HEK293 (cell line): ENCODE measurements around the gene IGFBP5.

Experiments used
- CTCF ChIA-PET: fragments of 350-600 bp; formaldehyde crosslinking; extraction: SDS; loops from one replicate; lab custom pipeline; 2021; ENCODE audit warnings: antibody characterized with exemption; lab: Yijun Ruan, JAX
- POLR2A ChIA-PET: fragments of 300-600 bp; formaldehyde crosslinking; extraction: SDS; loops from one replicate; lab custom pipeline; 2020; ENCODE audit warnings: antibody characterized with exemption, inconsistent platforms; lab: Yijun Ruan, JAX
- H3K27ac ChIP-seq: fragments of 200-500 bp; sonication (Bioruptor generic); 2 replicates; pipeline ENCODE4 v1.5.1; 2014; ENCODE audit warnings: low read depth, low read length, control low read depth, inconsistent platforms; ENCODE audit errors: extremely low read depth
- H3K36me3 ChIP-seq, 2 experiments: fragments of 200-500 bp in 1 of 2; sonication (Bioruptor generic) in 1 of 2; 1 replicate in 1 of 2; 2 replicates in 1 of 2; pipeline ENCODE4 v1.5.1; 2014 to 2017; ENCODE audit warnings: inconsistent platforms in 2 of 2, low read length in 2 of 2; ENCODE audit not compliant: control insufficient read depth in 2 of 2, insufficient read depth in 1 of 2
- H3K4me1 ChIP-seq: fragments of 200-500 bp; sonication (Bioruptor generic); 2 replicates; pipeline ENCODE4 v1.5.1; 2014; ENCODE audit warnings: mild to moderate bottlenecking, low read length, inconsistent platforms; ENCODE audit not compliant: control insufficient read depth, insufficient read depth
- H3K4me3 ChIP-seq: 2 replicates; pipeline ENCODE4 v1.5.1; 2011; ENCODE audit warnings: low read depth, mild to moderate bottlenecking, control low read depth, low read length, moderate library complexity
- H3K9me3 ChIP-seq: fragments of 200-500 bp; sonication (Bioruptor generic); 2 replicates; pipeline ENCODE4 v1.5.1; 2014; ENCODE audit warnings: low read depth, low read length, inconsistent platforms; ENCODE audit not compliant: control insufficient read depth, insufficient read depth
- ATF2 ChIP-seq: fragments of 450-650 bp; formaldehyde crosslinking; IDR thresholded peaks from 2 replicates; pipeline ENCODE4 v1.5.1; 2016; ENCODE audit warnings: missing biosample characterization, missing genetic modification characterization, low read depth
- IKZF3 ChIP-seq: fragments of 450-650 bp; IDR thresholded peaks from 2 replicates; pipeline ENCODE4 v1.5.0; 2018; ENCODE audit warnings: missing biosample characterization, mild to moderate bottlenecking, missing genetic modification characterization, moderate library complexity
- SCRT1 ChIP-seq: fragments of 450-650 bp; formaldehyde crosslinking; IDR thresholded peaks from 2 replicates; pipeline ENCODE4 v1.5.1; 2016; ENCODE audit warnings: missing biosample characterization, missing genetic modification characterization, borderline replicate concordance
- SCRT2 ChIP-seq: fragments of 450-650 bp; formaldehyde crosslinking; IDR thresholded peaks from 2 replicates; pipeline ENCODE4 v1.5.1; 2016; ENCODE audit warnings: missing biosample characterization, missing genetic modification characterization
- YY1 ChIP-seq: fragments of 450-650 bp; formaldehyde crosslinking; IDR thresholded peaks from 2 replicates; pipeline ENCODE4 v1.5.1; 2018; ENCODE audit warnings: missing biosample characterization, missing genetic modification characterization
- ZBTB44 ChIP-seq: fragments of 450-650 bp; IDR thresholded peaks from 2 replicates; pipeline ENCODE4 v1.5.1; 2018; ENCODE audit warnings: missing biosample characterization, mild to moderate bottlenecking, missing genetic modification characterization
- ZNF214 ChIP-seq: fragments of 450-650 bp; formaldehyde crosslinking; IDR thresholded peaks from 2 replicates; pipeline ENCODE4 v1.5.1; 2017; ENCODE audit warnings: missing biosample characterization, mild to moderate bottlenecking, missing genetic modification characterization, borderline replicate concordance
- ZNF223 ChIP-seq: fragments of 450-650 bp; formaldehyde crosslinking; IDR thresholded peaks from 2 replicates; pipeline ENCODE4 v1.5.1; 2016; ENCODE audit warnings: missing biosample characterization, missing genetic modification characterization
- ZNF292 ChIP-seq: fragments of 450-650 bp; formaldehyde crosslinking; IDR thresholded peaks from 2 replicates; pipeline ENCODE4 v1.5.1; 2016; ENCODE audit warnings: low read depth, missing biosample characterization, missing genetic modification characterization, borderline replicate concordance
- ZNF548 ChIP-seq: fragments of 450-650 bp; formaldehyde crosslinking; IDR thresholded peaks from 2 replicates; pipeline ENCODE4 v1.5.1; 2016; ENCODE audit warnings: missing biosample characterization, missing genetic modification characterization
- TF ChIP-seq, protein P1 (sequence below): fragments of 450-650 bp; formaldehyde crosslinking; IDR thresholded peaks from 2 replicates; pipeline ENCODE4 v1.5.1; 2016; ENCODE audit warnings: missing biosample characterization, missing genetic modification characterization
- TF ChIP-seq, protein P2 (sequence below): fragments of 450-650 bp; formaldehyde crosslinking; IDR thresholded peaks from 2 replicates; pipeline ENCODE4 v1.5.1; 2016; ENCODE audit warnings: missing biosample characterization, missing genetic modification characterization

Gene IGFBP5

GRCh38 chr2:216650626-216651257, 44.6 kb downstream of the IGFBP5 start:
- TF ChIP-seq ATF2 (tag by site-specific recombination) (peak; percentile 44; the same call in 1 of the 2 replicates), YY1 (tag by site-specific recombination) (no peak), SCRT2 (peak; percentile 81), SCRT1 (tag by site-specific recombination) (peak; percentile 65)
- H3K36me3 ChIP-seq: no peaks in the 10 kb centered on the region
- no peak overlapping the region for H3K27ac ChIP-seq
- H3K4me1 ChIP-seq: no peaks in the 10 kb centered on the region
- H3K4me3 ChIP-seq: no peak overlapping the region
- no peaks in the 10 kb centered on the region for H3K9me3 ChIP-seq
- ChIA-PET CTCF (interaction anchor here (0.6 to 1.8 kb wide), 9 partner anchors 11 to 603 kb away, joined by 3 to 7 read pairs (median 3); no protein-coding TSS in a partner anchor), POLR2A (interaction anchor here (1.4 kb wide), 1 partner anchor 14 kb away, joined by 3 read pairs; no protein-coding TSS in a partner anchor)

- no peaks in the 10 kb centered on the region for H3K4me1 ChIP-seq
- CTCF ChIA-PET: interaction anchor here (0.9 to 1.2 kb wide), 2 partner anchors 130 to 131 kb away, joined by 3 to 5 read pairs; no protein-coding TSS in a partner anchor
- POLR2A ChIA-PET: interaction anchor here (1.4 kb wide), 1 partner anchor 12 kb away, joined by 3 read pairs; no protein-coding TSS in a partner anchor
- no peak overlapping the region for H3K27ac ChIP-seq
- H3K4me3 ChIP-seq: no peak overlapping the region
- TF ChIP-seq ZBTB44 (no peak), ZNF548 (no peak), ZNF223 (tag by site-specific recombination) (no peak), ZNF292 (tag by site-specific recombination) (no peak), ZNF214 (tag by site-specific recombination) (no peak)
- TF ChIP-seq, protein P1, sequence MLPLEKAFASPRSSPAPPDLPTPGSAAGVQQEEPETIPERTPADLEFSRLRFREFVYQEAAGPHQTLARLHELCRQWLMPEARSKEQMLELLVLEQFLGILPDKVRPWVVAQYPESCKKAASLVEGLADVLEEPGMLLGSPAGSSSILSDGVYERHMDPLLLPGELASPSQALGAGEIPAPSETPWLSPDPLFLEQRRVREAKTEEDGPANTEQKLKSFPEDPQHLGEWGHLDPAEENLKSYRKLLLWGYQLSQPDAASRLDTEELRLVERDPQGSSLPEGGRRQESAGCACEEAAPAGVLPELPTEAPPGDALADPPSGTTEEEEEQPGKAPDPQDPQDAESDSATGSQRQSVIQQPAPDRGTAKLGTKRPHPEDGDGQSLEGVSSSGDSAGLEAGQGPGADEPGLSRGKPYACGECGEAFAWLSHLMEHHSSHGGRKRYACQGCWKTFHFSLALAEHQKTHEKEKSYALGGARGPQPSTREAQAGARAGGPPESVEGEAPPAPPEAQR (tag by site-specific recombination): no peak
- H3K9me3 ChIP-seq: no peaks in the 10 kb centered on the region
- H3K36me3 ChIP-seq: no peaks in the 10 kb centered on the region
Measured at GRCh38 chr2:216649574-216649973, 45.8 kb downstream of the IGFBP5 start.

DNA sequence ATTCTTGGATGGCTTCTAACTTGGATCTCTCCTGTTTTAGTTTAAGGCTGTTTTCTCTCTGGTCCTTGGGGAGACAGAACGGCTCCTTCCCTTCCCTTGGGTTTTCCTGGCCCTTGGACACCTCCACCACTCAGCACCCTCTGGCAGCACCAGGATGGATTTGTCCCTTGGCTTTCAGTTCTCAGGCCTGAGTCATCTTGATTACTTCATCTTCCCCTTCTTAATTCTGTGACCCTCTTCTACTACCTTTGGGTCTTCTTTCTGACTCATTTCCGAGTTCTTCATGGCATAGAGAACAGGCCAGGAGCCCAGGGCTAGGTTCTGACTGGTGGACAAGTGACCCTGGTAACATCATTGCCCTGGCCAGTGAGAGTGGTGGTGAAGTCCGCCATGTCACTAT, 47.2 kb downstream of the IGFBP5 start:
- no peaks in the 10 kb centered on the region for H3K4me1 ChIP-seq
- H3K4me3 ChIP-seq: no peak overlapping the region
- H3K36me3 ChIP-seq: no peaks in the 10 kb centered on the region
- H3K9me3 ChIP-seq: no peaks in the 10 kb centered on the region
- CTCF ChIA-PET: interaction anchor here (2.1 kb wide), 1 partner anchor 130 kb away, joined by 14 read pairs; no protein-coding TSS in a partner anchor
- POLR2A ChIA-PET: no interaction called here
- no peak overlapping the region for H3K27ac ChIP-seq
- TF ChIP-seq IKZF3: no peak
- TF ChIP-seq, protein P2, sequence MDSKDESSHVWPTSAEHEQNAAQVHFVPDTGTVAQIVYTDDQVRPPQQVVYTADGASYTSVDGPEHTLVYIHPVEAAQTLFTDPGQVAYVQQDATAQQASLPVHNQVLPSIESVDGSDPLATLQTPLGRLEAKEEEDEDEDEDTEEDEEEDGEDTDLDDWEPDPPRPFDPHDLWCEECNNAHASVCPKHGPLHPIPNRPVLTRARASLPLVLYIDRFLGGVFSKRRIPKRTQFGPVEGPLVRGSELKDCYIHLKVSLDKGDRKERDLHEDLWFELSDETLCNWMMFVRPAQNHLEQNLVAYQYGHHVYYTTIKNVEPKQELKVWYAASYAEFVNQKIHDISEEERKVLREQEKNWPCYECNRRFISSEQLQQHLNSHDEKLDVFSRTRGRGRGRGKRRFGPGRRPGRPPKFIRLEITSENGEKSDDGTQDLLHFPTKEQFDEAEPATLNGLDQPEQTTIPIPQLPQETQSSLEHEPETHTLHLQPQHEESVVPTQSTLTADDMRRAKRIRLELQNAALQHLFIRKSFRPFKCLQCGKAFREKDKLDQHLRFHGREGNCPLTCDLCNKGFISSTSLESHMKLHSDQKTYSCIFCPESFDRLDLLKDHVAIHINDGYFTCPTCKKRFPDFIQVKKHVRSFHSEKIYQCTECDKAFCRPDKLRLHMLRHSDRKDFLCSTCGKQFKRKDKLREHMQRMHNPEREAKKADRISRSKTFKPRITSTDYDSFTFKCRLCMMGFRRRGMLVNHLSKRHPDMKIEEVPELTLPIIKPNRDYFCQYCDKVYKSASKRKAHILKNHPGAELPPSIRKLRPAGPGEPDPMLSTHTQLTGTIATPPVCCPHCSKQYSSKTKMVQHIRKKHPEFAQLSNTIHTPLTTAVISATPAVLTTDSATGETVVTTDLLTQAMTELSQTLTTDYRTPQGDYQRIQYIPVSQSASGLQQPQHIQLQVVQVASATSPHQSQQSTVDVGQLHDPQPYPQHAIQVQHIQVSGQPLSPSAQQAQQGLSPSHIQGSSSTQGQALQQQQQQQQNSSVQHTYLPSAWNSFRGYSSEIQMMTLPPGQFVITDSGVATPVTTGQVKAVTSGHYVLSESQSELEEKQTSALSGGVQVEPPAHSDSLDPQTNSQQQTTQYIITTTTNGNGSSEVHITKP (tag by site-specific recombination): peak; percentile 74; the same call in 1 of the 2 replicates
